ENCODE results near the gene SPRED2.

GRCh38 chr2:65316072-65316471 is 116.3 kb downstream of the SPRED2 start:
- TF ChIP-seq CTCF (IDR thresholded peaks at IDR 0.05; ENCODE audit: low read depth, low read length, poor library complexity, severe bottlenecking) (no peak), EZH2phosphoT487 (IDR thresholded peaks at IDR 0.05; ENCODE audit: borderline replicate concordance, low read length) (no peak)
